ENCODE measurements around the gene ASCL4. TPM values are rescaled to one million over a fixed set of nuclear protein-coding genes. Genes with fewer than 3 reads are reported as not detected.

ASCL4 gene
- total and polyA plus RNA-seq, 9 of the 15 experiments (the other 6 are each of a cell fraction or from before 2014, with no cell fraction given): not detected

DNA sequence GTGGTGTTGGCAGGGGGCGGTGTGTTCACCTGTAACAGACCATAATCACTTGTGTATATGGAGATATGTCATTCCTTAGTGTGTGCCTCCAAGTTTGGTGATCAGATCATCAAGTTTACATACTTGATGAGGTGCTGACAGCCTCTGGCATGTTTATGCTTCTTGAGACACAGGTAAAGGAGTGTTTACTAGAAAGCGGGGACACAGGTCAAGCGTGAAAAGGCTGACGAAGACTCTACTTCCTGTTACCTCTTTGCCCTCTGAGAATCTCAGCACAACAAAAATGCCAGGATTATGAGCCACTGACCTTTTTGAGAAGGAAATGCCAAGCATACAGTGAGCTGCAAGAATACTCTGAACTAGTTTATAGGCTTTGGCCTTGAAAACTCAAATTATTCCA is 43.1 kb upstream of the ASCL4 start:
- POLR2A ChIA-PET: no interaction called here
- Histone ChIP-seq H2AFZ (ENCODE audit: low read depth, low read length) (no peak overlapping the region), H3K9me1 (ENCODE audit: control insufficient read depth, insufficient read depth, low read length) (peaks cover under 1% of the 10 kb centered on the region), H3K4me1 (replicated peaks in 1 of 2; ENCODE audit: control insufficient read depth in 2 of 2, insufficient read depth in 2 of 2, low read length in 2 of 2) (no peaks in the 10 kb centered on the region), H3K79me2 (ENCODE audit: control insufficient read depth, insufficient read depth, low read length) (no peaks in the 10 kb centered on the region), H3K36me3 (ENCODE audit: control insufficient read depth, insufficient read depth, low read length) (peaks cover 34% of the 10 kb centered on the region), H4K20me1 (replicated peaks; ENCODE audit: control insufficient read depth, insufficient read depth, low read length) (no peaks in the 10 kb centered on the region; the same call in 1 of the 2 replicates), H3K9ac (ENCODE audit: insufficient read depth in 1 of 2, low read depth in 2 of 2, low read length in 2 of 2) (no peak overlapping the region), H3K27me3 (ENCODE audit: control insufficient read depth in 2 of 2, insufficient read depth in 2 of 2, low read length in 2 of 2) (no peaks in the 10 kb centered on the region), H3K9me3 (replicated peaks; ENCODE audit: control insufficient read depth, insufficient read depth, low read depth, low read length) (no peaks in the 10 kb centered on the region), H3K4me2 (ENCODE audit: insufficient read depth, low read length) (no peak overlapping the region), H3K4me3 (no peak overlapping the region), H3K27ac (ENCODE audit: extremely low read depth, low read depth, low read length) (no peak overlapping the region)
- intact Hi-C loops (cut with micrococcal nuclease): no loop called here
- no peak for TF ChIP-seq RAD21 (CRISPR knock-in tag; conservative IDR thresholded peaks at IDR 0.05 in 1 of 2, IDR thresholded peaks at IDR 0.05 in 1 of 2)
- TF ChIP-seq, protein P1, sequence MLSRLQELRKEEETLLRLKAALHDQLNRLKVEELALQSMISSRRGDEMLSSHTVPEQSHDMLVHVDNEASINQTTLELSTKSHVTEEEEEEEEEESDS (CRISPR knock-in tag; IDR thresholded peaks at IDR 0.05): no peak
- TF ChIP-seq HDAC8 (tag; IDR thresholded peaks at IDR 0.05): no peak
- no peak for TF ChIP-seq HEY1 (CRISPR knock-in tag; IDR thresholded peaks at IDR 0.05; ENCODE audit: borderline replicate concordance)
- TF ChIP-seq, protein P2, sequence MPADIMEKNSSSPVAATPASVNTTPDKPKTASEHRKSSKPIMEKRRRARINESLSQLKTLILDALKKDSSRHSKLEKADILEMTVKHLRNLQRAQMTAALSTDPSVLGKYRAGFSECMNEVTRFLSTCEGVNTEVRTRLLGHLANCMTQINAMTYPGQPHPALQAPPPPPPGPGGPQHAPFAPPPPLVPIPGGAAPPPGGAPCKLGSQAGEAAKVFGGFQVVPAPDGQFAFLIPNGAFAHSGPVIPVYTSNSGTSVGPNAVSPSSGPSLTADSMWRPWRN (IDR thresholded peaks at IDR 0.05; ENCODE audit: low read depth): no peak
- TF ChIP-seq HIVEP1 (CRISPR knock-in tag; IDR thresholded peaks at IDR 0.05): no peak
- TF ChIP-seq, protein P3, sequence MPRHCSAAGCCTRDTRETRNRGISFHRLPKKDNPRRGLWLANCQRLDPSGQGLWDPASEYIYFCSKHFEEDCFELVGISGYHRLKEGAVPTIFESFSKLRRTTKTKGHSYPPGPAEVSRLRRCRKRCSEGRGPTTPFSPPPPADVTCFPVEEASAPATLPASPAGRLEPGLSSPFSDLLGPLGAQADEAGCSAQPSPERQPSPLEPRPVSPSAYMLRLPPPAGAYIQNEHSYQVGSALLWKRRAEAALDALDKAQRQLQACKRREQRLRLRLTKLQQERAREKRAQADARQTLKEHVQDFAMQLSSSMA (CRISPR knock-in tag; IDR thresholded peaks at IDR 0.05): no peak
- TF ChIP-seq ATF1 (CRISPR knock-in tag; IDR thresholded peaks at IDR 0.05): no peak
- no peak for TF ChIP-seq ATF1 (tag; IDR thresholded peaks at IDR 0.05)
- no peak for TF ChIP-seq FUS (optimal IDR thresholded peaks at IDR 0.05; ENCODE audit: low read depth, low read length)
- no peak for TF ChIP-seq PCBP2 (IDR thresholded peaks at IDR 0.05; ENCODE audit: low read depth, low read length, poor library complexity, severe bottlenecking)
- no peak for TF ChIP-seq SMARCC2 (IDR thresholded peaks at IDR 0.05; ENCODE audit: low read depth)
- no peak for TF ChIP-seq ZNF121 (CRISPR knock-in tag; conservative IDR thresholded peaks at IDR 0.05)
- 72% methylated on average over 4 of the region's 4 CpGs for WGBS (ENCODE audit: insufficient coverage, low coverage, missing lambda C conversion rate)
- FAIRE-seq: no peak
- DNase-seq (ENCODE audit: extremely low read depth in 1 of 4, low spot score in 3 of 4): no peak
- in situ Hi-C loops (cut with MboI): no loop called here
- no TSS peak for BruUV-seq (replicated peaks)
- CTCF ChIA-PET (ENCODE audit: low intra/inter-chr PET ratio): no interaction called here
- no peak for ATAC-seq

Data from K562 (cell line).